ENCODE results near the gene FAM167B.

GRCh38 chr1:32269744-32270143, 22.7 kb downstream of the FAM167B start:
- TF ChIP-seq CTCF (IDR thresholded peaks at IDR 0.05; ENCODE audit: low read depth, low read length, missing input control) (no peak), ZBTB33 (IDR thresholded peaks at IDR 0.05) (no peak), REST (IDR thresholded peaks at IDR 0.05) (no peak), HNF4A (conservative IDR thresholded peaks at IDR 0.05) (no peak), FOXA1 (IDR thresholded peaks at IDR 0.05) (no peak), SP1 (IDR thresholded peaks at IDR 0.05) (no peak), YY1 (IDR thresholded peaks at IDR 0.05) (no peak)
